ENCODE results near the gene DNHD1. TPM values are rescaled to one million over a fixed set of nuclear protein-coding genes. Genes with fewer than 3 reads are reported as not detected.

Gene DNHD1
- total RNA-seq, 1 donor from 2014 or later: 9.3 TPM

GRCh38 chr11:6481012-6481923, 15.8 kb upstream of the DNHD1 start, which contains the start of the genes ARFIP2 and TIMM10B:
ARFIP2 (minus strand) TSS chr11:6481331; CDS start chr11:6480421, 910 bp downstream.
TIMM10B (plus strand) TSS chr11:6481501; CDS start chr11:6481517, 16 bp downstream.
- H3K9me3 Mint-ChIP-seq (ENCODE audit: unreplicated experiment): peaks cover 6% of the 10 kb centered on the region
- peaks cover 7% of the 10 kb centered on the region for H3K27me3 Mint-ChIP-seq (ENCODE audit: unreplicated experiment)
- DNase-seq: peak; percentile 96
- TF ChIP-seq CTCF (IDR thresholded peaks at IDR 0.05; ENCODE audit: partially characterized antibody, unreplicated experiment): no peak
- peaks cover 4% of the 10 kb centered on the region for H3K4me1 Mint-ChIP-seq (ENCODE audit: low read depth, unreplicated experiment)
- peak within 1 kb of the TSS; percentile 96 for H3K4me3 Mint-ChIP-seq (ENCODE audit: unreplicated experiment)
- H3K36me3 Mint-ChIP-seq (ENCODE audit: unreplicated experiment): no peaks in the 10 kb centered on the region
- H3K27ac Mint-ChIP-seq (ENCODE audit: unreplicated experiment): peak within 1 kb of the TSS; percentile 91

GRCh38 chr11:6481924-6482275, 15.2 kb upstream of the DNHD1 start:
- no peaks in the 10 kb centered on the region for H3K36me3 Mint-ChIP-seq (ENCODE audit: unreplicated experiment)
- peak overlapping the region; percentile 96 for H3K4me3 Mint-ChIP-seq (ENCODE audit: unreplicated experiment)
- no peak for TF ChIP-seq CTCF (IDR thresholded peaks at IDR 0.05; ENCODE audit: partially characterized antibody, unreplicated experiment)

GRCh38 chr11:6482441-6482840, 14.6 kb upstream of the DNHD1 start:
- no peaks in the 10 kb centered on the region for H3K36me3 Mint-ChIP-seq (ENCODE audit: unreplicated experiment)

More at GRCh38 chr11:6481924-6482275, 15.2 kb upstream of the DNHD1 start:
- Mint-ChIP-seq H3K4me1 (ENCODE audit: low read depth, unreplicated experiment) (peaks cover 4% of the 10 kb centered on the region), H3K9me3 (ENCODE audit: unreplicated experiment) (peaks cover 6% of the 10 kb centered on the region), H3K27ac (ENCODE audit: unreplicated experiment) (peak overlapping the region; percentile 91), H3K27me3 (ENCODE audit: unreplicated experiment) (peaks cover 7% of the 10 kb centered on the region)
- DNase-seq: no peak

GRCh38 chr11:6483015-6483414, 14.1 kb upstream of the DNHD1 start:
- Mint-ChIP-seq H3K4me3 (ENCODE audit: unreplicated experiment) (peak overlapping the region; percentile 96), H3K27ac (ENCODE audit: unreplicated experiment) (peak overlapping the region; percentile 9), H3K36me3 (ENCODE audit: unreplicated experiment) (no peaks in the 10 kb centered on the region), H3K27me3 (ENCODE audit: unreplicated experiment) (peaks cover 7% of the 10 kb centered on the region), H3K9me3 (ENCODE audit: unreplicated experiment) (peaks cover 6% of the 10 kb centered on the region), H3K4me1 (ENCODE audit: low read depth, unreplicated experiment) (peaks cover 4% of the 10 kb centered on the region)
- DNase-seq: no peak
- TF ChIP-seq CTCF (IDR thresholded peaks at IDR 0.05; ENCODE audit: partially characterized antibody, unreplicated experiment): no peak

More at GRCh38 chr11:6482441-6482840, 14.6 kb upstream of the DNHD1 start:
- no peak for DNase-seq
- Mint-ChIP-seq H3K27me3 (ENCODE audit: unreplicated experiment) (peaks cover 7% of the 10 kb centered on the region), H3K27ac (ENCODE audit: unreplicated experiment) (peak overlapping the region; percentile 9), H3K4me1 (ENCODE audit: low read depth, unreplicated experiment) (peaks cover 4% of the 10 kb centered on the region), H3K4me3 (ENCODE audit: unreplicated experiment) (peak overlapping the region; percentile 96), H3K9me3 (ENCODE audit: unreplicated experiment) (peaks cover 6% of the 10 kb centered on the region)
- no peak for TF ChIP-seq CTCF (IDR thresholded peaks at IDR 0.05; ENCODE audit: partially characterized antibody, unreplicated experiment)

GRCh38 chr11:6485661-6486060, 11.4 kb upstream of the DNHD1 start:
- H3K36me3 Mint-ChIP-seq (ENCODE audit: unreplicated experiment): no peaks in the 10 kb centered on the region
- H3K27me3 Mint-ChIP-seq (ENCODE audit: unreplicated experiment): peaks cover 5% of the 10 kb centered on the region
- peaks cover under 1% of the 10 kb centered on the region for H3K4me1 Mint-ChIP-seq (ENCODE audit: low read depth, unreplicated experiment)
- H3K27ac Mint-ChIP-seq (ENCODE audit: unreplicated experiment): no peak overlapping the region
- H3K4me3 Mint-ChIP-seq (ENCODE audit: unreplicated experiment): no peak overlapping the region
- DNase-seq: no peak
- TF ChIP-seq CTCF (IDR thresholded peaks at IDR 0.05; ENCODE audit: partially characterized antibody, unreplicated experiment): no peak
- peaks cover 4% of the 10 kb centered on the region for H3K9me3 Mint-ChIP-seq (ENCODE audit: unreplicated experiment)
